ENCODE measurements around the gene KRTAP5-5.

- no peak for TF ChIP-seq CEBPB (IDR thresholded peaks at IDR 0.05; ENCODE audit: borderline replicate concordance in 1 of 2, low read depth in 2 of 2, low read length in 2 of 2)
- no peak for TF ChIP-seq PBX3 (IDR thresholded peaks at IDR 0.05; ENCODE audit: insufficient replicate concordance, low read depth, low read length)
- TF ChIP-seq SIX5 (IDR thresholded peaks at IDR 0.05; ENCODE audit: low read depth, low read length, severe bottlenecking), result no peak
- TF ChIP-seq USF1 (IDR thresholded peaks at IDR 0.05; ENCODE audit: borderline replicate concordance, extremely low read length, insufficient read depth, low read depth, low read length), result no peak
- no peak for TF ChIP-seq MYC (IDR thresholded peaks at IDR 0.05; ENCODE audit: insufficient read depth, insufficient read length, insufficient replicate concordance, low read length, severe bottlenecking)
- TF ChIP-seq NRF1 (conservative IDR thresholded peaks at IDR 0.05; ENCODE audit: low read depth, low read length), result no peak
- TF ChIP-seq POLR2AphosphoS5 (IDR thresholded peaks at IDR 0.05; ENCODE audit: low read length), result no peak
- TF ChIP-seq CTCF (IDR thresholded peaks at IDR 0.05 in 2 of 3, conservative IDR thresholded peaks at IDR 0.05 in 1 of 3; ENCODE audit: control insufficient read depth in 2 of 3, extremely low read depth in 1 of 3, insufficient read depth in 1 of 3, low read depth in 3 of 3, low read length in 3 of 3), result no peak
These were observed 22.8 kb downstream of the KRTAP5-5 start for GRCh38 chr11:1652442-1652770.
